GM13977 (cell line): ENCODE results near the gene IL23R.

Experiments used
- DNase-seq: peaks from one replicate; pipeline ENCODE4 v3.0.0; 2012; ENCODE audit warnings: low spot score
- in situ Hi-C: fragments of 300-500 bp; cut with MboI; formaldehyde crosslinking; loops from one replicate; pipeline ENCODE4 v1.12.0; 2022; ENCODE audit warnings: low sequenced_read_pairs, low pct_unique_long_range_greater_than_20kb, mixed read lengths, inconsistent platforms; ENCODE audit not compliant: unreplicated experiment
- TF ChIP-seq, protein P1 (sequence below): IDR thresholded peaks from 2 replicates; pipeline ENCODE4 v1.5.1; 2012; ENCODE audit warnings: mild to moderate bottlenecking, control low read depth; ENCODE audit not compliant: insufficient read depth; ENCODE audit errors: extremely low read depth, missing control alignments

The IL23R gene

GRCh38 chr1:67211589-67212563, 45.6 kb downstream of the IL23R start:
- TF ChIP-seq, protein P1, sequence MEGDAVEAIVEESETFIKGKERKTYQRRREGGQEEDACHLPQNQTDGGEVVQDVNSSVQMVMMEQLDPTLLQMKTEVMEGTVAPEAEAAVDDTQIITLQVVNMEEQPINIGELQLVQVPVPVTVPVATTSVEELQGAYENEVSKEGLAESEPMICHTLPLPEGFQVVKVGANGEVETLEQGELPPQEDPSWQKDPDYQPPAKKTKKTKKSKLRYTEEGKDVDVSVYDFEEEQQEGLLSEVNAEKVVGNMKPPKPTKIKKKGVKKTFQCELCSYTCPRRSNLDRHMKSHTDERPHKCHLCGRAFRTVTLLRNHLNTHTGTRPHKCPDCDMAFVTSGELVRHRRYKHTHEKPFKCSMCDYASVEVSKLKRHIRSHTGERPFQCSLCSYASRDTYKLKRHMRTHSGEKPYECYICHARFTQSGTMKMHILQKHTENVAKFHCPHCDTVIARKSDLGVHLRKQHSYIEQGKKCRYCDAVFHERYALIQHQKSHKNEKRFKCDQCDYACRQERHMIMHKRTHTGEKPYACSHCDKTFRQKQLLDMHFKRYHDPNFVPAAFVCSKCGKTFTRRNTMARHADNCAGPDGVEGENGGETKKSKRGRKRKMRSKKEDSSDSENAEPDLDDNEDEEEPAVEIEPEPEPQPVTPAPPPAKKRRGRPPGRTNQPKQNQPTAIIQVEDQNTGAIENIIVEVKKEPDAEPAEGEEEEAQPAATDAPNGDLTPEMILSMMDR, result peak; percentile 56
- DNase-seq, result no peak
- in situ Hi-C loops, result no loop called here

DNA sequence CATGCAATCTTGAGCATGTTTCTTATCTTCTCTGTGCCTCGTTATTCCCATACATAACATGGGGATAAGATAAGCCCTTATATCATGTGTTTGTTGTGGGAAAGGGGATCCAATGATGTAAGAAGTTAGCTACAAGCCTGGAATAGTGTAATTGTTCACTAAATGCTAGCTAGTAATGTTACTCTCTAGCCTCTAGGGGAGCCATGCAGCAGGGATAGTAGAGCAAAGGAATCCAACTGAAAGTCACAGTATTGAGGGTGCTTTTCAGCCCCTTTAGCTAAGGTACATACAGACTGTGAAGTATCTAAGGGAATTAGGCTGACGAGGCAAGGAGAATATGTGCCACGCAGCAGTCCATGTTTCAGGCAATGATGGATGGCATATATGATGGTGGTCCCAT, 46.9 kb downstream of the IL23R start:
- in situ Hi-C loops, result no loop called here
- TF ChIP-seq, protein P1, result peak; percentile 44
- no peak for DNase-seq

DNA sequence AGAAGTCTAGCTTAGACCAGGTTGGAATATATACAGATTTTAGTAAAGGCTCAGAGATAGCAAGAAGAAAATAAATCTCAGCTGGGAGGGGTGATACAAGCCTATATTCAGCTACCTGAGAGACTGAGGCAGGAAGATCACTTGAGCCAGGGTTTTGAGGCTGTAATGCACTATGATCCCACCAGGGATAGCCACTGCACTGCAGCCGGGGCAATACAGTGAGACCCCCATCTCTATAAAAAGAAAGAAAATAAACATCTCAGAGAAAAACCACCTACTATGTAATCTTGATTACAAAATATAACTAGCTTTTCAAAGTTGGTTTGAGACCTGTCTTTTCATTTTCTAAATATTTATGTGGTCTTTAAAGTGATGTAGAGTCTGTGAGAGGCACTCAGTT, 47.7 kb downstream of the IL23R start:
- DNase-seq, result no peak
- in situ Hi-C loops, result no loop called here
- TF ChIP-seq, protein P1, result no peak

GRCh38 chr1:67214420-67215174, 48.3 kb downstream of the IL23R start:
- in situ Hi-C loops, result no loop called here
- TF ChIP-seq, protein P1, result peak; percentile 52
- DNase-seq, result no peak

DNA sequence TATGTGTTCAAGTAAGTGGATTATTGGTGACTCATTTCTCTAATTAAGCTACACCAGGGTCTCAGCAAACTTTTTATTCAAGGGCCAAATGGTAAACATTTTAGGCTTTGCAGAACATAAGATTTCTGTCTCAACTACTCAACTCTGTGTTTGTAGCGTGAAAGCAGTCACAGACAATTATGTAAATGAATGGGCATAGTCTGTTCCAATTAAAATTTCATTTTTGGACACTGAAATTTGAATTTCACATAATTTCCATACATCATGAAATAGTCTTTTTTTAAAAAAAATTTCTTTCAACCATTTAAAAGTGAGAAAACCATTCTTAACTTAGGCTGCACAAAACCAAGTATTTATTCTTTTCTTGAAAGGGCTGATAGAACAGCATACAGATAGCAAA, 50.1 kb downstream of the IL23R start:
- no peak for DNase-seq
- TF ChIP-seq, protein P1, result no peak
- in situ Hi-C loops, result no loop called here

DNA sequence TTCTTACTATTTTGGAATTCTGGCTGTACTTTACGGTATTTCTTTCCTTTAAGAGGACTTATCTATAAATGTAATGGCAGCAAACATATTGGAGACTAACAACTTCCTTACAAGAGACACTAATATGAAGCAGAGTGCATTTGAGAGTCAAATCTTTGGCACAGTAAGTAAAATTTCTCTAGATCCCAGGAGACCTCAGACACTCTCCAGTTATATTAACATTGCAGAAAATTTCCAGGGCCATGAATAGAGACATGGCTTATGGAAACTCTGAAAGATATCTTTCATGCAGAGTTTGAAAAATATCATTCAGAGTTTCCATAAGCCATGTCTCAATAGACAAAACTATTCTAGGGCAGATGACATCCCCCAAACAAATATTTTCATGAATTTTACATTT, 51.2 kb downstream of the IL23R start:
- TF ChIP-seq, protein P1, result no peak

More for the DNA sequence above, 51.2 kb downstream of the IL23R start:
- in situ Hi-C loops, result no loop called here
- DNase-seq, result no peak
